Naive B cell (primary cell): ENCODE results near the gene ZNF652. TPM values are rescaled to one million over a fixed set of nuclear protein-coding genes. Genes with fewer than 3 reads are reported as not detected.

ENCODE experiments used
- ATAC-seq, 2 donors: fragments of 150-1000 bp; cut with Tn5 transposase; 2 replicates each; pipeline ENCODE4 v1.10.0; 2021; ENCODE audit warnings: low read depth in 2 of 2, mild to moderate bottlenecking in 2 of 2, moderate library complexity in 2 of 2
- DNase-seq: peaks from one replicate; pipeline ENCODE4 v3.0.0; 2022
- H3K27ac Mint-ChIP-seq, 6 donors: one replicate each; pipeline ENCODE4 v1.8.0; 2020 to 2022; ENCODE audit warnings: mild to moderate bottlenecking in 6 of 6, mixed read lengths in 6 of 6, moderate library complexity in 5 of 6, inconsistent platforms in 2 of 6
- H3K27me3 Mint-ChIP-seq, 3 donors: one replicate each; pipeline ENCODE4 v1.8.0; 2021 to 2022; ENCODE audit warnings: mixed read lengths in 3 of 3, mild to moderate bottlenecking in 1 of 3
- H3K36me3 Mint-ChIP-seq, 2 donors: one replicate each; pipeline ENCODE4 v1.8.0; 2020 to 2022; ENCODE audit warnings: mixed read lengths in 2 of 2, inconsistent platforms in 1 of 2, mild to moderate bottlenecking in 1 of 2
- H3K4me1 Mint-ChIP-seq, 3 donors: one replicate each; pipeline ENCODE4 v1.8.0; 2020 to 2022; ENCODE audit warnings: mixed read lengths in 3 of 3, inconsistent platforms in 1 of 3, mild to moderate bottlenecking in 1 of 3, moderate library complexity in 1 of 3
- H3K4me3 Mint-ChIP-seq, 8 donors: one replicate each; pipeline ENCODE4 v1.8.0; 2020 to 2022; ENCODE audit warnings: mild to moderate bottlenecking in 8 of 8, mixed read lengths in 8 of 8, moderate library complexity in 8 of 8, inconsistent platforms in 2 of 8
- H3K9me3 Mint-ChIP-seq, 7 donors: one replicate each; pipeline ENCODE4 v1.8.0; 2020 to 2022; ENCODE audit warnings: mixed read lengths in 7 of 7, mild to moderate bottlenecking in 5 of 7, inconsistent platforms in 2 of 7, moderate library complexity in 1 of 7
- polyA plus RNA-seq, 6 donors: library from polyadenylated mRNA; unstranded; fragments of 300-500 nt; fragmentation: Illumina TruSeq; gene quantifications; one replicate each; pipeline ENCODE4 v1.2.3, GENCODE V29; 2021; ENCODE audit warnings: low read depth in 6 of 6

The ZNF652 gene
- polyA plus RNA-seq, 6 donors from 2014 or later = 16.9 to 38.2 (median 33.7) TPM

DNA sequence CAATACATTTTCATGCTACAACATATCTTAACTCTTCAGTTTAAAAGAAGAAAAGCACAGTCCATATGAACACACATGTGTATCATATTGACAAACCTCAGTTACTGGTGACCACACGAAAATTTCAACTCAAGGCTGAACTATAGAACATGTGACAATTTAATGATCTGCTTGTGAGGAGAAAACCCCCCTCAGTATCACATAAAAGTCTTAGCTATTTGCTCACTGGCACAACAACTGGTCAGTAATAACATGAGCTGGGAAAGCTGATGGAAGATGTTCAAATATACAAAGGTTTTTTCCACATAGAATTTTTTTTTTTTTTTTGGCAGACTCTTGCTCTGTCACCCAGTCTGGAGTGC, 19.5 kb downstream of the ZNF652 start:
- DNase-seq = no peak
- peaks cover 34 to 74% (median 63%) of the 10 kb centered on the region in 3 donors for H3K4me1 Mint-ChIP-seq
- H3K36me3 Mint-ChIP-seq = peaks cover 0 to 7% of the 10 kb centered on the region in 2 donors
- H3K27me3 Mint-ChIP-seq = no peaks in the 10 kb centered on the region
- no peaks in the 10 kb centered on the region for H3K9me3 Mint-ChIP-seq
- H3K27ac Mint-ChIP-seq = peak overlapping the region in 5 of 6 donors; percentile 8 to 93 (median 75)
- ATAC-seq = peak; percentile 37 to 49
- peak overlapping the region; percentile 59 to 90 (median 65) for H3K4me3 Mint-ChIP-seq

DNA sequence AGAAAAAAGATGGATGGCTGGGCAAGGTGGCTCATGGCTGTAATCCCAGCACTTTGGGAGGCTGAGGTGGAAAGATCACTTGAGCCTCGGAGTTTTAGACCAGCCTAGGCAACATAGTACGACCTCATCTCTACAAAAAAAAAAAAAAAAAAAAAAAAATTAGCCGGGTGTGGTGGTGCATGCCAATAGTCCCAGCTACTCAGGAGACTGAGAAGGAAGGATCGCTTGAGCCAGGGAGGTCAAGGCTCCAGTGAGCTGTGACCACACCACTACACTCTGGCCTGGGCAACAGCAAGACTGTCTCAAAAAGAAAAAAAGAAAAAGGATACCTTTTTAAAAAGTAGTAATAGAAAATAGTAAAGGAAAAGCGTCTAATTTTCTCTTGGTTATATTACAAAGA, 20.7 kb downstream of the ZNF652 start:
- H3K36me3 Mint-ChIP-seq = peaks cover 0 to 7% of the 10 kb centered on the region in 2 donors
- DNase-seq (no peak), ATAC-seq (peak; percentile 32 to 40)
- no peaks in the 10 kb centered on the region for H3K9me3 Mint-ChIP-seq
- peak overlapping the region; percentile 62 to 90 (median 75) for H3K4me3 Mint-ChIP-seq
- H3K27me3 Mint-ChIP-seq = no peaks in the 10 kb centered on the region
- peaks cover 34 to 71% (median 61%) of the 10 kb centered on the region in 3 donors for H3K4me1 Mint-ChIP-seq
- peak overlapping the region; percentile 88 to 97 (median 94) for H3K27ac Mint-ChIP-seq

DNA sequence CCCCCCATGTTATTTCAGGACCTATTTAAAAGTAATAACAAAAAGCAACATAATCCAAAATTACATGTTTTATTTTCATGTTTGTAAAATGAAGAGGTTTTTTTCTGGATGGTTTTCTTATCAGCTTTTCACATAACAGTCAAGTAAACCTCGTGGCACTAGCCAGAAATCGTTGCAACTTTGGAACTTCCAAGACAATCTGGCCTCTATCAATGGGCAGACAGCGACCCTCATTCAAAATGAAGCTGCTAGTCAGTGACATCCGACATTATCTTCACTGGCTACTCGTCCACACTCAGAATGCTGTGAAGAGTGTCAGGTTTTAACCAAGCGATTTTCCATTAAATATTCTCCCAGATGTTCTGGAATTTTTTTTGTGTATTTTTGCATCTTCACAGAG, 22.7 kb downstream of the ZNF652 start:
- DNase-seq = no peak
- Mint-ChIP-seq H3K27me3 (no peaks in the 10 kb centered on the region), H3K4me3 (peak overlapping the region in 2 of 8 donors; percentile 17 to 59), H3K36me3 (peaks cover 0 to 7% of the 10 kb centered on the region in 2 donors), H3K9me3 (no peaks in the 10 kb centered on the region), H3K4me1 (peaks cover 38 to 71% (median 59%) of the 10 kb centered on the region in 3 donors), H3K27ac (peak overlapping the region in 3 of 6 donors; percentile 42 to 90 (median 61))
- ATAC-seq = no peak

GRCh38 chr17:49338883-49339282, 23.2 kb downstream of the ZNF652 start:
- Mint-ChIP-seq H3K27ac (peak overlapping the region in 5 of 6 donors; percentile 17 to 63 (median 40)), H3K36me3 (peaks cover 0 to 7% of the 10 kb centered on the region in 2 donors), H3K4me1 (peaks cover 41 to 75% (median 61%) of the 10 kb centered on the region in 3 donors), H3K9me3 (no peaks in the 10 kb centered on the region), H3K4me3 (peak overlapping the region in 1 of 8 donors; percentile 24), H3K27me3 (no peaks in the 10 kb centered on the region)
- no peak for ATAC-seq
- DNase-seq = no peak

DNA sequence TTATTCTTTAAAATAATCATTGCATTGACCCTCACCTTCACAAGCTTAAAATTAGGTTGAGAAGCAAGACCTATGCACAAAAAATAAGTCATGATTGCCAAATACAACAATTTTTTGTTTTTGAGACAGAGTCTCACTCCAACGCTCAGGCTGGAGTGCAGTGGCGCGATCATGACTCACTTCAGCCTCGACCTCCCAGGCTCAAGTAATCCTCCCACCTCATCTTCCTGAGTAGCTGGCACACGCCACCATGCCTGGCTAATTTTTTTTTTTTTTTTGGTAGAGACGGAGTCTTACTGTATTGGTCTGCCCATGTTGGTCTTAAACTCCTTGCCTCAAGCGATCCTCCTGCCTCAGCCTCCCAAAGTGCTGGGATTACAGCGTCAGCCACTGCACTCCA, 24.2 kb downstream of the ZNF652 start:
- no peak for ATAC-seq
- Mint-ChIP-seq H3K4me3 (no peak overlapping the region), H3K36me3 (peaks cover 0 to 7% of the 10 kb centered on the region in 2 donors), H3K27ac (peak overlapping the region in 4 of 6 donors; percentile 27 to 71 (median 46)), H3K9me3 (no peaks in the 10 kb centered on the region), H3K27me3 (no peaks in the 10 kb centered on the region), H3K4me1 (peaks cover 35 to 71% (median 55%) of the 10 kb centered on the region in 3 donors)
- DNase-seq = no peak

DNA sequence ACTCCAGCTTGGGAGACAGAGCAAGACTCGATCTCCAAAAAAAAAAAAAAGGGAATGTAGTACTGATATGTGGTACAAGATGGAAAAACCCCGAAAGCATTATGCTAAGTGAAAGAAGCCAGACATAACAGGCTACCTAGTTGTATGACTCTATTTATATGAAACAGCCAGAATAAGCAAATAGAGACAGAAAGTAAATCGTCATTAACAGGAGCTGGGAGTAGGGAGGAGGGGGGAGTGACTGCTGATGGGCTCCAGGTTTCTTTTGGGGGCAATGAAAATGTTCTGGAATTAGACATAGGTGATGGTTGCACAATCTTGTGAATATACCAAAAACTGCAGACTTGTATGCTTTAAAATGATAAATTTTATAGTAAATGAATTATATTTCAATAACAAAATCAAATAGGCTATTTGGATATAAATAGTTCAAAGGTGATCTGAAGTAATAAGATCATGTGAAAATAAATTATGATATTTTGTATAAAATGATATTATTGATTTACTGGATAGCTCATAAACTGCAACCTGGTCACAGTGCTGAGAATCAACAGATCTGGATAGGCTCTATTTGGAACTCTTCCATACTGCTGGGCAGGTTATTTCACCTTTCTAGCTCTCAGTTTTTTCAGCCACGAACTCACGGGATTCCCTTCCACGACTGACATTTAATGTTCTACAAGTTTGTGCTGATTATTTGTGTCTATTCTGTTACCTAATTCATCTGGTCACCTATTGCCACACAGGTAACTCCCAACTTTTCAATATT, 27.1 kb downstream of the ZNF652 start:
- DNase-seq = no peak
- Mint-ChIP-seq H3K9me3 (no peaks in the 10 kb centered on the region), H3K36me3 (peaks cover 0 to 7% of the 10 kb centered on the region in 2 donors), H3K4me3 (no peak overlapping the region), H3K27ac (peak overlapping the region in 2 of 6 donors; percentile 10 to 47), H3K4me1 (peaks cover 26 to 49% (median 35%) of the 10 kb centered on the region in 3 donors), H3K27me3 (no peaks in the 10 kb centered on the region)
- ATAC-seq = no peak

DNA sequence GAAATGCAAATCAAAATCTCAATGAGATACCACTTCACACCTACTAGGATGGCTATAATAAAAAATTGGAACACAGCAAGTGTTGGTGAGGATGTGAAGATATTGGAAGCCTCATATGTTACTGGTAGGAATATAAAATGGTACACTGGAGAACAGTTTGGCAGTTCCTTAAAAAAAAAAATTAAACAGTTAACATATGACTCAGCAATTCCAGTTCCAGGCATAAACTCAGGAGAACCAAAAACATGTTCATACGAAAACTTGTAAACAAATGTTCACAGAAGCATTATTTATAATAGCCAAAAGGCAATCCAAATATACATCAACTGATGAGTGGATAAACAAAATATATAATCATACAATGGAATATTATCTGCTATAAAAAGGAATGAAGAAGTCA, 28.2 kb downstream of the ZNF652 start:
- DNase-seq (no peak), ATAC-seq (no peak)
- Mint-ChIP-seq H3K36me3 (peaks cover 0 to 6% of the 10 kb centered on the region in 2 donors), H3K4me1 (peaks cover 28 to 47% (median 31%) of the 10 kb centered on the region in 3 donors), H3K27ac (peak overlapping the region in 4 of 6 donors; percentile 47 to 86 (median 67)), H3K27me3 (no peaks in the 10 kb centered on the region), H3K9me3 (no peaks in the 10 kb centered on the region), H3K4me3 (no peak overlapping the region)

- Mint-ChIP-seq H3K27ac (peak overlapping the region; percentile 33 to 94 (median 84)), H3K27me3 (no peaks in the 10 kb centered on the region), H3K4me3 (peak overlapping the region in 4 of 8 donors; percentile 3 to 79 (median 49)), H3K4me1 (peaks cover 37 to 58% (median 43%) of the 10 kb centered on the region in 3 donors), H3K36me3 (peaks cover 5% of the 10 kb centered on the region in 2 donors), H3K9me3 (peaks cover 0 to 2% (median 0%) of the 10 kb centered on the region in 7 donors)
- ATAC-seq = peak; percentile 100
- DNase-seq = peak; percentile 47
Observed at GRCh38 chr17:49327835-49328784, 33.9 kb downstream of the ZNF652 start.

GRCh38 chr17:49325980-49326379, 36.1 kb downstream of the ZNF652 start:
- no peak overlapping the region for H3K4me3 Mint-ChIP-seq
- peaks cover 0 to 2% (median 0%) of the 10 kb centered on the region in 7 donors for H3K9me3 Mint-ChIP-seq
- H3K36me3 Mint-ChIP-seq = peaks cover 5 to 7% of the 10 kb centered on the region in 2 donors
- peaks cover 31 to 64% (median 43%) of the 10 kb centered on the region in 3 donors for H3K4me1 Mint-ChIP-seq
- H3K27me3 Mint-ChIP-seq = no peaks in the 10 kb centered on the region
- ATAC-seq (no peak), DNase-seq (no peak)
- H3K27ac Mint-ChIP-seq = peak overlapping the region in 2 of 6 donors; percentile 37 to 41

GRCh38 chr17:49318435-49318965, 43.5 kb downstream of the ZNF652 start:
- no peak for DNase-seq
- Mint-ChIP-seq H3K27me3 (no peaks in the 10 kb centered on the region), H3K4me3 (no peak overlapping the region), H3K4me1 (peaks cover 31 to 55% (median 49%) of the 10 kb centered on the region in 3 donors), H3K36me3 (peaks cover 4 to 5% of the 10 kb centered on the region in 2 donors), H3K9me3 (no peaks in the 10 kb centered on the region), H3K27ac (peak overlapping the region in 4 of 6 donors; percentile 9 to 89 (median 70))
- ATAC-seq = no peak

DNA sequence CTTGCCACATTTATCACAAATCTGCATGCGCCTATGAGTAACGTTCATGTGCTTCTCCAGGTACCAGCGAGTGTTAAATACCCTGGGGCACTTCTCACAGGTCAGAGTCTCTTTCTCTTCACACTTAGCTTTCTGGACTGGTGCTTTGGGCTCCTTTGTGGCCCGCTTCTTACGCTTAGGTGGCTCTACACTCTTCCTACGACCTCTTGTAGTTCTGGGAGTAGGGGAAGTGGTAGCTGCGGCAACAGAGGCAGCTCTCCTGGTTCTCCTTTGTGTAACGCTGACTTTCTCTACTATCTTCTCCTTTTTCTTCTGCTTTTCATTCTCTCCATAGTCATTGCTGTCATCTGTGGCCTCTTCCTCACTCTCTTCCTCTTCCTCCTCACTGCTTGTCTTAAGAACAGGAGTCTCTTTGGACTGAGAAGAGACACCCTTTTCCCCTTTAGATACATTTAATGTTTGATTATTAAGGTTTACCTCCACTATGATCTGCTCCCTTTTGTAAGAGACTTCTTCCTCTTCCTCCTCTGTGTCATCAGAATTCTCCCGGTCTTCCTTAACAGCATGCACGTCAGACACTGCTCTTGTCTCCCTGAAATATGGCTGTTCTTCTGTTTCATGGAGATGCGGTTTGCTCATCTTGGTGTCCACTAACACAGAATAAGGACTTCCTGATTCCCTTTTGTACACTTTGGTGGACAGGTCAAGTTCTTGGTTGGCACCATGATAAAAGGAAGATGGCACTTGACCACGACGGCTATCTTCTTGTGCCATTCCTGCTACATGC, 45.0 kb downstream of the ZNF652 start:
- Mint-ChIP-seq H3K9me3 (no peaks in the 10 kb centered on the region), H3K36me3 (peaks cover 0 to 7% of the 10 kb centered on the region in 2 donors), H3K4me3 (peak overlapping the region in 7 of 8 donors; percentile 20 to 91 (median 79)), H3K27ac (peak overlapping the region; percentile 59 to 91 (median 78)), H3K27me3 (no peaks in the 10 kb centered on the region), H3K4me1 (peaks cover 27 to 43% (median 43%) of the 10 kb centered on the region in 3 donors)
- ATAC-seq = peak; percentile 33 to 40
- no peak for DNase-seq

- Mint-ChIP-seq H3K4me1 (peaks cover 27 to 42% (median 42%) of the 10 kb centered on the region in 3 donors), H3K36me3 (peaks cover 0 to 7% of the 10 kb centered on the region in 2 donors), H3K27ac (peak overlapping the region in 3 of 6 donors; percentile 78 to 91 (median 89)), H3K27me3 (no peaks in the 10 kb centered on the region), H3K4me3 (peak overlapping the region in 5 of 8 donors; percentile 39 to 91 (median 79)), H3K9me3 (no peaks in the 10 kb centered on the region)
- DNase-seq = no peak
- ATAC-seq = no peak
Observed at GRCh38 chr17:49316258-49316570, 45.8 kb downstream of the ZNF652 start.
